Articular chondrocyte of knee joint (primary cell): ENCODE measurements around the gene PABPC1L. TPM values are rescaled to one million over a fixed set of nuclear protein-coding genes. Genes with fewer than 3 reads are reported as not detected.

Experiments
- total RNA-seq: library from RNA; depleted of rRNA; stranded (reverse); fragments of >200 nt; gene quantifications from 2 replicates; pipeline ENCODE4 v1.2.3, GENCODE V29; 2012

PABPC1L gene
- total RNA-seq, result 7.2 and 8.4 TPM in 2 replicates

GRCh38 chr20:44909872-44910689 lies at the start of gene PABPC1L:
TSS of gene PABPC1L (plus strand) at chr20:44910060. CDS start at chr20:44910144, 84 bp downstream.

GRCh38 chr20:44885392-44886265 lies 24.2 kb upstream of the PABPC1L start, which contains the start of gene YWHAB:
TSS of gene YWHAB (plus strand) at chr20:44885705. CDS start at chr20:44901534, 15,829 bp downstream.

GRCh38 chr20:44960103-44960852 lies 50.4 kb downstream of the PABPC1L start, which contains the start of gene TOMM34:
TSS of gene TOMM34 (minus strand) at chr20:44960397. CDS start at chr20:44960333, 64 bp downstream.

DNA sequence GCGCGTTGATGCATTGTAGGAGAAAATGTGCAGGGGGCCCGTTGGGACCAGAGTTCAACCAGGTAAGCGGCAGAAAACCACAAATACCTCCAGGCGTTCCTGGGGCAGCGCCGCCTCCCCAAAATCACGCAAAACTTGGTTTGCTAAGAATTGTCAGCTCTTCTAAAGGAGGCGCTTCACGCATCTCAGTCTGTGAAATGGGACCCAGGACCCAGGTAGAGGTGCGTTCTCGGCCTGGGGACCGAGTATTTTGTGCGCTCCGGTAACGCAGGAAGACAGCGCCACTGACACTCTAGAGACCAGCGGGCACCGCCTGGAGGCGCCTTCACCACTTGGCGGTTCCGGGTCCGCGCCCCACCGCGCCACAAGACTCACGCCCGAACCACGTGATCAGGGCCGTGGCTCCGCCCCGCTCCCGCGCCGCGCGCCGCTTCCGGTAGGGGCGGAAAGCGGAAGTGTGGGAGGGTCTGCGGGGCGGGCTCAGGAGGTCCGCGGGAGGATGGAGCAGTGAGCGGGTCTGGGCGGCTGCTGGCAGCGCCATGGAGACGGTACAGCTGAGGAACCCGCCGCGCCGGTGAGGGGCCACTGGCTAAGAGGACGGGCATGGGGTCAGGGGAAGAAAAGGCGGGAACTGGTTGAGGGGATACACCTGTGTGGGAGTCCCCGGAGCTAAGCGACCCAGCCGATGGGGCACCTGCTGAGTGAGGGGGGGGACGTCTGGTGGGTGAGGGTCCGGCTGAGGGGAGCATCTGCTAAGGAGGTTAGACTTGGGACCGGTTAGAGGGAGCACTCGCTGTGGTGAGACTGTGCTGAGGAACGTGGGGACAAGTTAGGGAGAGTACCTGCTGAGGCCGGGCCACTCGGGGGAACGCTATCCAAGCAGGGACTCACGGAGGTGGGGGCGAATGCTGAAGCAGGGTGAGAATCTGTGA lies 56.4 kb downstream of the PABPC1L start, which contains the start of gene STK4:
Gene STK4 (plus strand): TSS at position 483 of the 932 bp plus-strand sequence. CDS start 57 bp downstream, at position 540.

Other genes starting within 250 kb of the PABPC1L start
- gene CCN5, start 194.7 kb upstream of the PABPC1L start, total RNA-seq, result 21.1 and 76.7 TPM in 2 replicates
- 6.8 and 28.2 TPM in 2 replicates for gene KCNK15, start 164.2 kb upstream of the PABPC1L start, total RNA-seq
- gene RIMS4, start 99.5 kb upstream of the PABPC1L start, total RNA-seq, result 0.13 and 0.22 TPM in 2 replicates
- gene YWHAB, start 24.4 kb upstream of the PABPC1L start, total RNA-seq, result 133 and 155 TPM in 2 replicates
- 15.3 and 16.4 TPM in 2 replicates for gene TOMM34, start 50.3 kb downstream of the PABPC1L start, total RNA-seq
- 26.5 and 26.8 TPM in 2 replicates for gene STK4, start 56.5 kb downstream of the PABPC1L start, total RNA-seq
- gene KCNS1, start 191.1 kb downstream of the PABPC1L start, total RNA-seq, result not detected in 2 replicates
- not detected in 2 replicates for gene WFDC5, start 205.1 kb downstream of the PABPC1L start, total RNA-seq
- gene WFDC12, start 214.4 kb downstream of the PABPC1L start, total RNA-seq, result not detected in 2 replicates